Tibial nerve (tissue), 3 donors: ENCODE results near the gene SUGCT.

Experiments
- CTCF ChIP-seq, 5 experiments: fragments of 200-600 bp in 3 of 5; fragments of 450-650 bp in 2 of 5; sonication (generic) in 3 of 5; IDR thresholded peaks; one replicate each; pipeline ENCODE4 v1.5.1; 2016 to 2019; ENCODE audit warnings: antibody characterized with exemption in 5 of 5, mild to moderate bottlenecking in 3 of 5, moderate library complexity in 2 of 5
- POLR2A ChIP-seq, 2 donors: fragments of 450-650 bp; IDR thresholded peaks; one replicate each; pipeline ENCODE4 v1.6.1; 2017; ENCODE audit warnings: antibody characterized with exemption in 2 of 2, mild to moderate bottlenecking in 2 of 2, moderate library complexity in 2 of 2

- TF ChIP-seq POLR2A (IDR thresholded peaks at IDR 0.05): no peak
- TF ChIP-seq CTCF (IDR thresholded peaks at IDR 0.05): no peak
These were observed 699.1 kb downstream of the SUGCT start for GRCh38 chr7:40833888-40834234.
